NK-92 treated with Interleukin-12 subunit alpha and Interleukin-12 subunit beta, amount 100 ng/mL, for 24 hours (cell line): ENCODE measurements around the gene VCX2.
"Not testable (repeated sequence)": the region's sequence is repeated elsewhere in the genome, so short reads cannot be mapped to it uniquely, and the experiment has no call there.

ENCODE experiments used
- DNase-seq: peaks from one replicate; lab custom pipeline; 2025; lab: John Stamatoyannopoulos, UW

Gene VCX2

GRCh38 chrX:8121391-8121790 lies 49.7 kb downstream of the VCX2 start:
- not testable (repeated sequence) for DNase-seq
